Heart left ventricle (tissue), 13 donors: ENCODE data around the gene HMX1.

Experiments used
- CTCF ChIP-seq, 12 donors: fragments of 200-600 bp; sonication (generic) in 4 of 12; IDR thresholded peaks; one replicate each; pipeline versions ENCODE4 v1.5.0 to v1.8.0; 2018 to 2022; ENCODE audit warnings: antibody characterized with exemption in 12 of 12, mild to moderate bottlenecking in 5 of 12
- POLR2A ChIP-seq, 2 donors: fragments of 450-650 bp; IDR thresholded peaks; one replicate each; pipeline ENCODE4 v1.6.1; 2017; ENCODE audit warnings: antibody characterized with exemption in 2 of 2, mild to moderate bottlenecking in 2 of 2, moderate library complexity in 2 of 2
- donor health status: ischemic (EF 13 %, LVEDD 7.1; RV severe dilation, severe dysfunction).
- donor health status: DM: no; HTN: yes; CAD: no.
- donor health status: DM: no; HTN: no; CAD: no.
- donor health status: ischemic (EF 25% LVEDD 6.9; RV normal size, moderate dysfunction).
- donor health status: ischemic (EF 25% LVEDD 5.7; RV mildly dilated, moderate dysfunction).
- donor health status: ischemic (EF 35%, LVEDD 5.7; RV mildly dilated, moderate dysfunction).
- donor health status: nonischemic (EF 11% LVEDD 7.7; RV severe dilation, severe dysfunction).
- donor health status: DM: yes; HTN: yes; CAD: no.
- donor health status: PGD.
- donor health status: ischemic (EF 29% LVEDD 5.4; RV normal size, mild dysfunction).
- donor health status: nonischemic (EF 23%, LVEDD 6.1; RV moderate dilation, normal function).

- TF ChIP-seq CTCF (IDR thresholded peaks at IDR 0.05) = no peak
- no peak for TF ChIP-seq POLR2A (IDR thresholded peaks at IDR 0.05)
These were observed 34.3 kb downstream of the HMX1 start for GRCh38 chr4:8837181-8837841.
